GM18868 (cell line): ENCODE measurements around the gene HHIPL1.
"Not testable (repeated sequence)": the region's sequence is repeated elsewhere in the genome, so short reads cannot be mapped to it uniquely, and the experiment has no call there.

Experiments used
- ATAC-seq: cut with Tn5 transposase; IDR thresholded peaks from one replicate; pipeline ENCODE4 v1.9.1; 2021; ENCODE audit warnings: mild to moderate bottlenecking, moderate library complexity; ENCODE audit not compliant: unreplicated experiment

Gene HHIPL1

GRCh38 chr14:99657645-99658155 is 12.8 kb downstream of the HHIPL1 start:
- ATAC-seq, result no peak

GRCh38 chr14:99658218-99658845 is 13.4 kb downstream of the HHIPL1 start:
- no peak for ATAC-seq

GRCh38 chr14:99659333-99659741 is 14.4 kb downstream of the HHIPL1 start:
- no peak for ATAC-seq

GRCh38 chr14:99660006-99660566 is 15.2 kb downstream of the HHIPL1 start:
- ATAC-seq, result no peak

- no peak for ATAC-seq
These were observed 15.9 kb downstream of the HHIPL1 start for GRCh38 chr14:99660794-99661193.

GRCh38 chr14:99661206-99661605 is 16.3 kb downstream of the HHIPL1 start:
- not testable (repeated sequence) for ATAC-seq

GRCh38 chr14:99662846-99663245 is 17.9 kb downstream of the HHIPL1 start:
- ATAC-seq, result no peak

GRCh38 chr14:99663386-99664057 is 18.6 kb downstream of the HHIPL1 start:
- no peak for ATAC-seq

GRCh38 chr14:99664058-99664936 is 19.4 kb downstream of the HHIPL1 start:
- no peak for ATAC-seq

- ATAC-seq, result peak; percentile 48
These were observed 20.0 kb downstream of the HHIPL1 start for GRCh38 chr14:99664937-99665273.

- ATAC-seq, result no peak
These were observed 21.6 kb downstream of the HHIPL1 start for GRCh38 chr14:99666533-99666932.

GRCh38 chr14:99667045-99667444 is 22.1 kb downstream of the HHIPL1 start:
- no peak for ATAC-seq

GRCh38 chr14:99667821-99668220 is 22.9 kb downstream of the HHIPL1 start:
- ATAC-seq, result no peak

- ATAC-seq, result no peak
These were observed 23.7 kb downstream of the HHIPL1 start for GRCh38 chr14:99668307-99669295.

GRCh38 chr14:99670361-99671234 is 25.7 kb downstream of the HHIPL1 start:
- ATAC-seq, result no peak

GRCh38 chr14:99671235-99672224 is 26.6 kb downstream of the HHIPL1 start:
- no peak for ATAC-seq

- ATAC-seq, result peak; percentile 86
These were observed 27.8 kb downstream of the HHIPL1 start for GRCh38 chr14:99672506-99673304.
